ENCODE data around the gene ANKH. TPM values are rescaled to one million over a fixed set of nuclear protein-coding genes. Genes with fewer than 3 reads are reported as not detected.

Gene ANKH
- total RNA-seq, 1 experiment from 2014 or later, result 13.9 TPM

DNA sequence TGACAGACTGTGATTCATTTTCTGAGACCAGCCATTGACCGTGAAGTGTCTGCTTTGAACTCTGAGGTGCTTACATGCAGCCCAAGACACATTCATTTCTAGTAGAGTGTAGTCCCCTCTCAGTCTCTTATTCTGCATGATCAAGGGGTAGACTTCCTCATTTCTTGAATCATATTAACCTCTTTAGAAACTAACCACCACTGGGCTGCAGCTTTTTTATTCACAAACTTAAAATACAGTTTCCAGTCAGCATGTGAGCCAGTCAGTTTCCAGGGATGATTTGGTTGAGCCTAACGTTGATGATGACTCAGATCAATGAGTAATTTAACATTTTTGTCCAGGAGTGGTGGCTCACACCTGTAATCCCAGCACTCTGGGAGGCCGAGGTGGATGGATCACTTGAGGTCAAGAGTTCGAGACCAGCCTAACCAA is 147.9 kb downstream of the ANKH start:
- H3K9me3 ChIP-seq (ENCODE audit: low read depth, low read length, poor library complexity, severe bottlenecking), result no peaks in the 10 kb centered on the region
- CTCF ChIA-PET, result no interaction called here
- DNase-seq (ENCODE audit: low spot score), result no peak
- H3K27ac ChIP-seq (ENCODE audit: low read depth, low read length, poor library complexity, severe bottlenecking), result no peak overlapping the region
- no peaks in the 10 kb centered on the region for H3K36me3 ChIP-seq (ENCODE audit: insufficient read depth, low read length, poor library complexity, severe bottlenecking)
- H3K4me1 ChIP-seq (ENCODE audit: insufficient read depth, low read length, poor library complexity, severe bottlenecking), result no peaks in the 10 kb centered on the region
- H3K4me3 ChIP-seq (ENCODE audit: low read depth, low read length, poor library complexity, severe bottlenecking), result no peak overlapping the region
- BruUV-seq (replicated peaks), result no TSS peak
- POLR2A ChIA-PET (ENCODE audit: low non-redundant PET), result no interaction called here
- no peak for TF ChIP-seq EZH2 (IDR thresholded peaks at IDR 0.05; ENCODE audit: borderline replicate concordance, low read depth, low read length, poor library complexity, severe bottlenecking)
- TF ChIP-seq, protein P1, sequence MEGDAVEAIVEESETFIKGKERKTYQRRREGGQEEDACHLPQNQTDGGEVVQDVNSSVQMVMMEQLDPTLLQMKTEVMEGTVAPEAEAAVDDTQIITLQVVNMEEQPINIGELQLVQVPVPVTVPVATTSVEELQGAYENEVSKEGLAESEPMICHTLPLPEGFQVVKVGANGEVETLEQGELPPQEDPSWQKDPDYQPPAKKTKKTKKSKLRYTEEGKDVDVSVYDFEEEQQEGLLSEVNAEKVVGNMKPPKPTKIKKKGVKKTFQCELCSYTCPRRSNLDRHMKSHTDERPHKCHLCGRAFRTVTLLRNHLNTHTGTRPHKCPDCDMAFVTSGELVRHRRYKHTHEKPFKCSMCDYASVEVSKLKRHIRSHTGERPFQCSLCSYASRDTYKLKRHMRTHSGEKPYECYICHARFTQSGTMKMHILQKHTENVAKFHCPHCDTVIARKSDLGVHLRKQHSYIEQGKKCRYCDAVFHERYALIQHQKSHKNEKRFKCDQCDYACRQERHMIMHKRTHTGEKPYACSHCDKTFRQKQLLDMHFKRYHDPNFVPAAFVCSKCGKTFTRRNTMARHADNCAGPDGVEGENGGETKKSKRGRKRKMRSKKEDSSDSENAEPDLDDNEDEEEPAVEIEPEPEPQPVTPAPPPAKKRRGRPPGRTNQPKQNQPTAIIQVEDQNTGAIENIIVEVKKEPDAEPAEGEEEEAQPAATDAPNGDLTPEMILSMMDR (conservative IDR thresholded peaks at IDR 0.05; ENCODE audit: low read depth, low read length), result no peak
- no peaks in the 10 kb centered on the region for H3K27me3 ChIP-seq (replicated peaks; ENCODE audit: insufficient read depth, low read depth, low read length, poor library complexity)
- intact Hi-C loops (cut with micrococcal nuclease; ENCODE audit: unreplicated experiment), result no loop called here

DNA sequence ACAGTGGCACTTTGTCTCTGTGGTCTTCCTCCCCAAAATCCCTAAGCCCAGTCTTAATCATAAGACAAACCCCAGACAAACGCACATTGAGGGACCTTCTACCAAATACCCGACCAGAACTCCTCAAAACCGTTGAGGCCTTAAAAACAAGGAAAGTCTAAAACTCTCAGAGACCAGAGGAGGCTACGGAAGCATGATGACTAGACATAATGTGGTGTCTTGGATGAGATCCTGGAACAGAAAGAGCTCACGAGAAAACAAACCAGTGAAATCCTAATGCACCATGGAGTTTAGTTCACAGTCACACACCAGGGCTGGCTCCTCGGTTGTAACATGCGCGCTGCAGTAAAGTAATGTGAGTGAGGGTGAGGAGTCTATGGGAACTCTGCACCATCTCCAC is 148.7 kb downstream of the ANKH start:
- Histone ChIP-seq H3K9me3 (ENCODE audit: low read depth, low read length, poor library complexity, severe bottlenecking) (no peaks in the 10 kb centered on the region), H3K27me3 (replicated peaks; ENCODE audit: insufficient read depth, low read depth, low read length, poor library complexity) (no peaks in the 10 kb centered on the region), H3K4me1 (ENCODE audit: insufficient read depth, low read length, poor library complexity, severe bottlenecking) (no peaks in the 10 kb centered on the region), H3K27ac (ENCODE audit: low read depth, low read length, poor library complexity, severe bottlenecking) (no peak overlapping the region), H3K36me3 (ENCODE audit: insufficient read depth, low read length, poor library complexity, severe bottlenecking) (no peaks in the 10 kb centered on the region), H3K4me3 (ENCODE audit: low read depth, low read length, poor library complexity, severe bottlenecking) (no peak overlapping the region)
- BruUV-seq (replicated peaks), result no TSS peak
- no peak for TF ChIP-seq EZH2 (IDR thresholded peaks at IDR 0.05; ENCODE audit: borderline replicate concordance, low read depth, low read length, poor library complexity, severe bottlenecking)
- TF ChIP-seq, protein P1 (conservative IDR thresholded peaks at IDR 0.05; ENCODE audit: low read depth, low read length), result no peak
- ChIA-PET CTCF (no interaction called here), POLR2A (ENCODE audit: low non-redundant PET) (no interaction called here)
- DNase-seq (ENCODE audit: low spot score), result no peak
- intact Hi-C loops (cut with micrococcal nuclease; ENCODE audit: unreplicated experiment), result no loop called here

DNA sequence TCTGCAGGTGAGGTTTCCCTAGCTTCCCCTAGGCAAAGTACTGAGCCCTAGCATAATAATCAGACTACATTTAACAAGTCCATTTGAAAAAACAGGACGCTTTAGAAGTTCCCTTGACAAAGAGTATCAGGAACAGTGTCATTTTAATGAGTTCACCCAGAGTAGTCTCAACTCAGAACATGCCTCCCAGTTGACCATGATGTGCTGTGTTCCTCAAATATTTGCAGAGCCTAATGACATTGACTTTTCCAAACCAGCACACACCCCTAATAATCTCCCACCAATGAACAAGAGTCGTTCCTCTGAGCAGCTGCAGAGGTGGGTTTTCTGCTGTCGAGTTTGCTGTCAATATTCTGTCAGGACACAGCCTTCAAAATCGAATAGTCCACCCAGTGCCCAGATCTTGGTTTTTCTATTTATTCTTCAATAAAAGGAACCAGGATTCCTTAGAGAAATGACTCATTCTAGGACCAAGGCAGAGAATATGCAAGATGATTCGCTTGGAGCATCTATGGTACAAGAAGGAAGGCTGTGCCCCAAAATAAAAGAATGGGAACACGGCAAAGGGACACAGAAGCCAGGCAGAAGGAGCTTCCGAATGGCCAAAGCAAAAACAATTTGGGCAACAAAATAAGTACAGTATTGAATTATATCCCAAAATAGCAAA is 149.5 kb downstream of the ANKH start:
- no peak overlapping the region for H3K27ac ChIP-seq (ENCODE audit: low read depth, low read length, poor library complexity, severe bottlenecking)
- ChIA-PET POLR2A (ENCODE audit: low non-redundant PET) (no interaction called here), CTCF (no interaction called here)
- no peak overlapping the region for H3K4me3 ChIP-seq (ENCODE audit: low read depth, low read length, poor library complexity, severe bottlenecking)
- TF ChIP-seq EZH2 (IDR thresholded peaks at IDR 0.05; ENCODE audit: borderline replicate concordance, low read depth, low read length, poor library complexity, severe bottlenecking), result no peak
- TF ChIP-seq, protein P1 (conservative IDR thresholded peaks at IDR 0.05; ENCODE audit: low read depth, low read length), result no peak
- no peaks in the 10 kb centered on the region for H3K9me3 ChIP-seq (ENCODE audit: low read depth, low read length, poor library complexity, severe bottlenecking)
- intact Hi-C loops (cut with micrococcal nuclease; ENCODE audit: unreplicated experiment), result no loop called here
- no peak for DNase-seq (ENCODE audit: low spot score)
- BruUV-seq (replicated peaks), result no TSS peak
- H3K36me3 ChIP-seq (ENCODE audit: insufficient read depth, low read length, poor library complexity, severe bottlenecking), result no peaks in the 10 kb centered on the region
- H3K27me3 ChIP-seq (replicated peaks; ENCODE audit: insufficient read depth, low read depth, low read length, poor library complexity), result no peaks in the 10 kb centered on the region
- H3K4me1 ChIP-seq (ENCODE audit: insufficient read depth, low read length, poor library complexity, severe bottlenecking), result no peaks in the 10 kb centered on the region
